GM21576 (cell line): ENCODE measurements around the gene SART1.
A peak's percentile ranks its signal among the peaks of the same experiment; 100 is the strongest.

ENCODE experiments used
- ATAC-seq: cut with Tn5 transposase; IDR thresholded peaks from one replicate; pipeline ENCODE4 v1.9.1; 2021; ENCODE audit warnings: mild to moderate bottlenecking, moderate library complexity; ENCODE audit not compliant: unreplicated experiment

The SART1 gene

GRCh38 chr11:65961267-65962140 lies at the start of gene SART1:
SART1 (plus strand) TSS chr11:65961734; CDS start chr11:65961781, 47 bp downstream.
- peak; percentile 74 for ATAC-seq

- no peak for ATAC-seq
Observed at GRCh38 chr11:65912845-65913244, 48.7 kb upstream of the SART1 start.

GRCh38 chr11:65915101-65915820 lies 46.3 kb upstream of the SART1 start:
- no peak for ATAC-seq

GRCh38 chr11:65915821-65916251 lies 45.7 kb upstream of the SART1 start:
- ATAC-seq: no peak

DNA sequence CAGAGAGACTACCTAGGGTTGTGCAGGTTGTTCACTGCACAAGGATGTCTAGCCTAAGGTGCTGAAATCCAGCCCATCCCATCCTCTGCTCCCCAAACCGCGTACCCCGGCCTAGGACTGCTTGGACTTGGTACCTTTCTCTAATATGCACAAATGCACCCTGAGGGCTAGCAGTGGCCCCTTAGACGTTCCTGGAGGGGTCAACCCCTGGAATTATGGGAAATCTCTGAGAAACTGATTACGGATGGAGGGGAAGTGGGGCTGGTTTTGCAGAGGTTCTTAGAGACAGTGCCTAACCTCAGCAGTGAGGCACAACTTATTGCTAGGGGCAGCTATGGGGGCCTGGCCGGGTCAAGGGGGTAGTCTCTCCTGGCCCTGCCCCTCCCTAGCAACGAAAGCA lies 45.1 kb upstream of the SART1 start:
- ATAC-seq: no peak

- ATAC-seq: no peak
Observed at GRCh38 chr11:65917077-65917433, 44.5 kb upstream of the SART1 start.

- no peak for ATAC-seq
Observed at GRCh38 chr11:65917434-65918210, 43.9 kb upstream of the SART1 start.

GRCh38 chr11:65918211-65919140 lies 43.1 kb upstream of the SART1 start, which contains the start of gene C11orf68:
C11orf68 (minus strand) TSS chr11:65919062; CDS start chr11:65919031, 31 bp downstream.
- peak; percentile 42 for ATAC-seq

- peak; percentile 78 for ATAC-seq
Observed at GRCh38 chr11:65919141-65919572, 42.4 kb upstream of the SART1 start, which contains the start of gene DRAP1. DRAP1 (plus strand) TSS chr11:65919426; CDS start chr11:65919502, 76 bp downstream.

GRCh38 chr11:65919573-65920371 lies 41.8 kb upstream of the SART1 start:
- peak; percentile 20 for ATAC-seq

DNA sequence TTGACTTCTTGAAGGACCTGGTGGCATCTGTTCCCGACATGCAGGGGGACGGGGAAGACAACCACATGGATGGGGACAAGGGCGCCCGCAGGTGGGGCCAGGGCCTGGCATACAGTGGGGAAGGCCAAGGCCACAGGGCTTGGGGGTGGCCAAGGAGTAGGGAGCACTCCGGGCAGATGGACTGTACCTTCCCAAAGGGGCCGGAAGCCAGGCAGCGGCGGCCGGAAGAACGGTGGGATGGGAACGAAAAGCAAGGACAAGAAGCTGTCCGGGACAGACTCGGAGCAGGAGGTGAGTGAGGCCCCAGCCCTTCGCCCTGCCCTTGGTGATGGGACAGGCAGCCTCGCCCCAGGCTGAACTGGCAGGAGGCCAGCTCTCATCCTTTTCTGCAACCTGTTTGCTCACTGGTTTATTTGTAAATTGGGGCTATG lies 41.1 kb upstream of the SART1 start:
- ATAC-seq: no peak

DNA sequence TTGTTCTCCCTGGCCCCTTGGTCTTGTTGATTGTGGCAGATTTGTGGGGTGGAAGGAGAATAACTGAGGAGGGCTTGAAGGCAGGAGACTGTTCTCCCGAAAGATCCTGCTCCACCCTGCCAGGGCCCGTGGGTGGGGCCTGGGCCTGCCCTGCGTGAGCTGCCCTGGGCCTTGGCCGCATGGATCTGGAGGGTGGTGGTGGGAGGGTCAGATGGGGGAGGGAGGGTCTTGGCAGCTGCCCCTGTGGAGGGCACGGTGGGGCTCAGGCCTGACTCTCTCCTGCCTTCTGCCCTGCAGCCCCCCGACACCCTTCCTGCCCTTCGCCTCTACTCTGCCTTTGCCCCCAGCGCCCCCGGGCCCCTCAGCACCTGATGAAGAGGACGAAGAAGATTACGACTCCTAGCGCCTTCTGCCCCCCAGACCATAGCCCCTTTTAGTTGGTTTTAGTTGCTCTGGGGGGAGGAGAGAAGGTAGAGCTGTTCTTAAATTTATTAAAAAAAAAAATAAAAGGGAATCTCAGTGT lies 40.4 kb upstream of the SART1 start:
- ATAC-seq: no peak

DNA sequence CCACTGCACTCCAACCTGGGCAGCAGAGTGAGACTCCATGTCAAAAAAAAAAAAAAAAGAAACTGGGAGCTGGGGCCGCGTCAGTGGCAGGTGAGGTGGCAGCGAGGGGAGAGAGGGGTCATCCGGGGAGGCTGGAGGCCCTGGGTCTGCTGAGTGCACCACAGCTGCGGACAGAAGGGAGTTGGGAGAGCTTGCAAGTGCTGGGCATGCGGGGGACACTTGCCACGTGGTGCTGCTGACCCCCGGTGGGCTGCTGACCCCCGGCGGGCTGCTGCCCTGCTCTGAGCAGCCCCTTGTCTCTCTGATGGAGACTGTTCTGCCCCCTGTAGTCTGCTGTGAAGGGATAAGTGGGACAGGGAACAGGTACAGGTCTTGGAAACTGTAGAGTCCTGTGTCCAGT lies 39.7 kb upstream of the SART1 start:
- no peak for ATAC-seq

DNA sequence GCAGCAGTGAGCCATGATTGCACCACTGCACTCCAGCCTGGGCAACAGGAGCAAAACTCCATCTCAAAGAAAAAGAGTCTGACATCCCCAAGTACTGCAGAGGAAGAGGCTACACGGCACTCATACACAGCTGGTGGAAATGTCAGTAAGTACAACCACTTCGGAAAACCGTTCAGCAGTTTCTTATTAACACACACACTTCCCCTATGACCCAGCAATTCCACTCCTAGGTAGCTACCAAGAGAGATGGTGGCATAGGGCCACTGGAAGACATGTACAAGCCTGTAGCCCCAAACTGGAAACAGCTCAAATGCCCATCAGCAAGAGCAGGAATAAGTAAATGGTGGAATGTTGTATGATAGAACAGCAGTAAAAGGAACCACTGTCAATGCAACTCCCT lies 39.0 kb upstream of the SART1 start:
- no peak for ATAC-seq

- ATAC-seq: no peak
Observed at GRCh38 chr11:65925397-65925796, 36.1 kb upstream of the SART1 start.

- no peak for ATAC-seq
Observed at GRCh38 chr11:65927904-65928397, 33.6 kb upstream of the SART1 start.

GRCh38 chr11:65928667-65929066 lies 32.9 kb upstream of the SART1 start:
- ATAC-seq: no peak

GRCh38 chr11:65931773-65932557 lies 29.6 kb upstream of the SART1 start:
- ATAC-seq: no peak
